ENCODE measurements around the gene CPXM1. TPM values are rescaled to one million over a fixed set of nuclear protein-coding genes. Genes with fewer than 3 reads are reported as not detected.

CPXM1 gene
- total RNA-seq, 1 experiment from 2014 or later: 0.17 TPM

DNA sequence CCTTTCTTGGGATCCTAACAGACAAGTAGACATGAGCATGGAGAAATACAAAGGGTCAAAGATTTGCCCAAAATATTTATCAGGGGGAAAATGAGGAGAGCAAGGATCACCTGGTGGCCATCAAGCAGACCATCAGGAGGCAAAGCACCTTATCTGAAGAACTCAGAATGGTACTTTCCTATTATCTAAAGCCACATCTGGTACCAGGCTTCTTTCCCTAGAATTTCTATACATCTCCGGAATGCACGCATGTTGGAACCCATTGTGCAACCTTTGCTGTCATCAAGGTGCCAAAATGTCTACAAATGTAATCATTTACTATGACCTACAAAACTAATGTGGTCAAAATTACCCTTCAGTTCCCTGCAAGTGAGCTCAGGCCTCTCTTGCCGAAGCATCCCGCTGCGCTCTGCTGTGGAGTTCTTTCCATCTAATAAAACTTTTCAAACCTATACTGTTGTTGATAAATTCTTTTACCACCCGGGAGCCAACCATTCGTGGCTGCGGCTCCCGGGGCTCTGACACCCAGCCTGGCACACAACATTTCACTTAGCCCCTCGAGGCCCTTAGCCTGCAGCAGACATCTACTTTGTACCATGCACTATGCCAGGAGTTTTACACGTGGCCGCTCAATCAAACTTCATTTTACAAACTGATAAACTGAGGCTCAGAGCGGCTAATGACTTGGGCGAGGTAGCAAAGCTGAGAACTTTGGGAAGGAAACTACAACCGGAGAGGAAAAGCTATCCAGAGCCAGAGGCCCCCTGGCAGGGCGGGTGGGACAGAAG, 3.8 kb upstream of the CPXM1 start:
- Histone ChIP-seq H2AFZ (ENCODE audit: low read depth, low read length, poor library complexity, severe bottlenecking) (no peak overlapping the region), H4K20me1 (ENCODE audit: insufficient read depth) (no peaks in the 10 kb centered on the region), H3K4me1 (ENCODE audit: control insufficient read depth in 1 of 2, insufficient read depth in 2 of 2, low read length in 2 of 2) (peaks cover 4 to 7% of the 10 kb centered on the region in 2 experiments; a peak in 3 of 4 replicates), H3K27me3 (ENCODE audit: insufficient read depth, low read length) (peaks cover 4% of the 10 kb centered on the region; the same call in 1 of the 2 replicates), H3K9me2 (ENCODE audit: insufficient read depth) (no peaks in the 10 kb centered on the region), H3K79me2 (ENCODE audit: insufficient read depth, low read length) (no peaks in the 10 kb centered on the region), H3K9ac (ENCODE audit: low read length) (no peak overlapping the region), H3K36me3 (ENCODE audit: control insufficient read depth in 1 of 2, insufficient read depth in 2 of 2, low read length in 2 of 2) (no peaks in the 10 kb centered on the region), H3K9me3 (ENCODE audit: control insufficient read depth in 1 of 2, insufficient read depth in 1 of 2, low read depth in 1 of 2, low read length in 2 of 2) (no peaks in the 10 kb centered on the region), H3K4me2 (ENCODE audit: low read length) (no peak overlapping the region), H3K27ac (ENCODE audit: low read depth, low read length) (no peak overlapping the region), H3K4me3 (replicated peaks in 1 of 2; ENCODE audit: low read depth in 1 of 2, low read length in 2 of 2) (no peak overlapping the region)
- ChIA-PET RAD21 (ENCODE audit: low non-redundant PET in 1 of 2, low total read pairs in 2 of 2, uncharacterized antibody in 2 of 2, unreplicated experiment in 2 of 2) (no interaction called here), POLR2A (no interaction called here), CTCF (no interaction called here)
- BruUV-seq (replicated peaks): no TSS peak
- ATAC-seq: no peak
- DNase-seq (ENCODE audit: low read depth, low spot score): no peak
- intact Hi-C loops (cut with micrococcal nuclease): no loop called here
- TF ChIP-seq ELF1 (IDR thresholded peaks at IDR 0.05; ENCODE audit: borderline replicate concordance, low read depth) (no peak), EZH2 (IDR thresholded peaks at IDR 0.05) (no peak), SIN3A (IDR thresholded peaks at IDR 0.05; ENCODE audit: low read depth) (no peak), YY1 (IDR thresholded peaks at IDR 0.05; ENCODE audit: extremely low read depth, insufficient replicate concordance, low read depth, low read length) (no peak), EGR1 (IDR thresholded peaks at IDR 0.05; ENCODE audit: low read depth) (no peak), ZFX (IDR thresholded peaks at IDR 0.05) (no peak), CTCF (IDR thresholded peaks at IDR 0.05 in 2 of 3, conservative IDR thresholded peaks at IDR 0.05 in 1 of 3; ENCODE audit: borderline replicate concordance in 1 of 3, insufficient read depth in 1 of 3, low read depth in 2 of 3, low read length in 2 of 3) (no peak)
- TF ChIP-seq, protein P1, sequence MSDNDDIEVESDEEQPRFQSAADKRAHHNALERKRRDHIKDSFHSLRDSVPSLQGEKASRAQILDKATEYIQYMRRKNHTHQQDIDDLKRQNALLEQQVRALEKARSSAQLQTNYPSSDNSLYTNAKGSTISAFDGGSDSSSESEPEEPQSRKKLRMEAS (IDR thresholded peaks at IDR 0.05): no peak
- TF ChIP-seq, protein P2, sequence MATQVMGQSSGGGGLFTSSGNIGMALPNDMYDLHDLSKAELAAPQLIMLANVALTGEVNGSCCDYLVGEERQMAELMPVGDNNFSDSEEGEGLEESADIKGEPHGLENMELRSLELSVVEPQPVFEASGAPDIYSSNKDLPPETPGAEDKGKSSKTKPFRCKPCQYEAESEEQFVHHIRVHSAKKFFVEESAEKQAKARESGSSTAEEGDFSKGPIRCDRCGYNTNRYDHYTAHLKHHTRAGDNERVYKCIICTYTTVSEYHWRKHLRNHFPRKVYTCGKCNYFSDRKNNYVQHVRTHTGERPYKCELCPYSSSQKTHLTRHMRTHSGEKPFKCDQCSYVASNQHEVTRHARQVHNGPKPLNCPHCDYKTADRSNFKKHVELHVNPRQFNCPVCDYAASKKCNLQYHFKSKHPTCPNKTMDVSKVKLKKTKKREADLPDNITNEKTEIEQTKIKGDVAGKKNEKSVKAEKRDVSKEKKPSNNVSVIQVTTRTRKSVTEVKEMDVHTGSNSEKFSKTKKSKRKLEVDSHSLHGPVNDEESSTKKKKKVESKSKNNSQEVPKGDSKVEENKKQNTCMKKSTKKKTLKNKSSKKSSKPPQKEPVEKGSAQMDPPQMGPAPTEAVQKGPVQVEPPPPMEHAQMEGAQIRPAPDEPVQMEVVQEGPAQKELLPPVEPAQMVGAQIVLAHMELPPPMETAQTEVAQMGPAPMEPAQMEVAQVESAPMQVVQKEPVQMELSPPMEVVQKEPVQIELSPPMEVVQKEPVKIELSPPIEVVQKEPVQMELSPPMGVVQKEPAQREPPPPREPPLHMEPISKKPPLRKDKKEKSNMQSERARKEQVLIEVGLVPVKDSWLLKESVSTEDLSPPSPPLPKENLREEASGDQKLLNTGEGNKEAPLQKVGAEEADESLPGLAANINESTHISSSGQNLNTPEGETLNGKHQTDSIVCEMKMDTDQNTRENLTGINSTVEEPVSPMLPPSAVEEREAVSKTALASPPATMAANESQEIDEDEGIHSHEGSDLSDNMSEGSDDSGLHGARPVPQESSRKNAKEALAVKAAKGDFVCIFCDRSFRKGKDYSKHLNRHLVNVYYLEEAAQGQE (IDR thresholded peaks at IDR 0.05; ENCODE audit: low read depth): no peak
